Kidney (tissue), 14 donors: ENCODE data around the gene ORMDL3. TPM values are rescaled to one million over a fixed set of nuclear protein-coding genes. Genes with fewer than 3 reads are reported as not detected.

ENCODE experiments used
- DNase-seq, 5 donors: peaks; one replicate each; pipeline ENCODE4 v3.0.0-alpha.2; 2013 to 2020
- FAIRE-seq: peaks from 2 replicates; lab custom pipeline; 2012; peaks lifted over from hg19 to GRCh38; lab: Jason Lieb, UNC
- H3K27ac ChIP-seq, 2 donors: one replicate each; pipeline ENCODE4 v1.7.0; 2013; ENCODE audit warnings: low read depth in 2 of 2, low read length in 2 of 2, inconsistent platforms in 1 of 2
- H3K27me3 ChIP-seq: one replicate; pipeline ENCODE4 v1.7.1; 2013; ENCODE audit warnings: low read length, inconsistent platforms; ENCODE audit not compliant: control insufficient read depth, insufficient read depth
- H3K36me3 ChIP-seq, 3 donors: one replicate each; pipeline versions ENCODE4 v1.7.0 to v1.7.1; 2013; ENCODE audit warnings: low read length in 3 of 3, control low read depth in 1 of 3, inconsistent platforms in 1 of 3; ENCODE audit not compliant: insufficient read depth in 3 of 3, control insufficient read depth in 2 of 3
- H3K4me1 ChIP-seq, 3 donors: one replicate each; pipeline versions ENCODE4 v1.7.0 to v1.7.1; 2013; ENCODE audit warnings: low read length in 3 of 3, inconsistent platforms in 1 of 3, low read depth in 1 of 3; ENCODE audit not compliant: control insufficient read depth in 2 of 3, insufficient read depth in 2 of 3
- H3K4me3 ChIP-seq, 3 donors: one replicate each; pipeline versions ENCODE4 v1.7.0 to v1.8.1; 2013; ENCODE audit warnings: low read length in 3 of 3, control low read depth in 1 of 3, inconsistent platforms in 1 of 3
- H3K9ac ChIP-seq, 3 donors: one replicate each; pipeline versions ENCODE4 v1.7.0 to v1.7.1; 2013; ENCODE audit warnings: low read length in 3 of 3, control low read depth in 1 of 3, inconsistent platforms in 1 of 3
- H3K9me3 ChIP-seq, 3 donors: one replicate each; pipeline versions ENCODE4 v1.7.0 to v1.7.1; 2013; ENCODE audit warnings: low read length in 3 of 3, control low read depth in 1 of 3, inconsistent platforms in 1 of 3; ENCODE audit not compliant: control insufficient read depth in 2 of 3, insufficient read depth in 1 of 3
- intact Hi-C: fragments of 100-400 bp; cut with DNase I; formaldehyde crosslinking; loops from one replicate; pipeline ENCODE4 v1.11.1; 2022
- polyA plus RNA-seq: library from polyadenylated mRNA; stranded (reverse); fragments of 350-450 nt; fragmentation: Illumina TruSeq; extraction: RNeasy Lipid Tissue Mini Kit (QIAGEN cat#74804); gene quantifications from one replicate; pipeline ENCODE4 v1.2.3, GENCODE V29; 2014; ENCODE audit warnings: low read depth, low replicate concordance; ENCODE audit not compliant: insufficient read depth
- total RNA-seq: library from RNA; stranded (reverse); fragmentation: NEBNext Ultra II Directional; extraction: Animal tissue kit (Norgen Biotek cat#: 25700); gene quantifications from one replicate; pipeline ENCODE4 v1.2.1, GENCODE V29; 2021
- TF ChIP-seq, protein P1 (sequence below): IDR thresholded peaks from 3 replicates; pipeline ENCODE4 v1.5.1; 2012; ENCODE audit warnings: mild to moderate bottlenecking, moderate library complexity, borderline replicate concordance; ENCODE audit not compliant: insufficient read depth; ENCODE audit errors: extremely low read depth
- donor health status: control.
- donor health status: control.
- donor health status: control.
- donor health status: control.
- donor health status: control.
- donor health status: DM: yes; HTN: yes; CAD: no.
- donor health status: Normal renal cell carcinoma (clear cell type).

Gene ORMDL3
- total and polyA plus RNA-seq, 2 donors from 2014 or later: 48.8 to 85.9 TPM

DNA sequence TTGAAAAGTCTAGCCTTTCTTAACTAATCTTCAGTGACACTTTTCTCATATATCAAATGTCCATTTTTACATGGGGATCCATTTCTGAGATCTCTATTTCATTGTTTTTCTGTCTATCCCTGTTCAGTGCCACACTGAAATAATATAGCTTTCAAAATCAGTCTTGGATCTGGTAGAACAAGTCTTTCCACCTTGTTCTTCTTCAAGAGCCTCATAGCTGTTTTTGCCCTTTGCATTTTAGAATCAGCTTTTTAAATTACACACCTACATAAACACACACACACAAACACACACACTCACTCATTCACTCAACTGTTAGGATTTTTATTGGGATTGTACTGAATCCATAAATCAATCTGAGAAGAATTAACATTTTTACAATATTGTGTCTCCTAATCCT is 28.2 kb downstream of the ORMDL3 start:
- H3K9ac ChIP-seq: no peak overlapping the region
- TF ChIP-seq, protein P1, sequence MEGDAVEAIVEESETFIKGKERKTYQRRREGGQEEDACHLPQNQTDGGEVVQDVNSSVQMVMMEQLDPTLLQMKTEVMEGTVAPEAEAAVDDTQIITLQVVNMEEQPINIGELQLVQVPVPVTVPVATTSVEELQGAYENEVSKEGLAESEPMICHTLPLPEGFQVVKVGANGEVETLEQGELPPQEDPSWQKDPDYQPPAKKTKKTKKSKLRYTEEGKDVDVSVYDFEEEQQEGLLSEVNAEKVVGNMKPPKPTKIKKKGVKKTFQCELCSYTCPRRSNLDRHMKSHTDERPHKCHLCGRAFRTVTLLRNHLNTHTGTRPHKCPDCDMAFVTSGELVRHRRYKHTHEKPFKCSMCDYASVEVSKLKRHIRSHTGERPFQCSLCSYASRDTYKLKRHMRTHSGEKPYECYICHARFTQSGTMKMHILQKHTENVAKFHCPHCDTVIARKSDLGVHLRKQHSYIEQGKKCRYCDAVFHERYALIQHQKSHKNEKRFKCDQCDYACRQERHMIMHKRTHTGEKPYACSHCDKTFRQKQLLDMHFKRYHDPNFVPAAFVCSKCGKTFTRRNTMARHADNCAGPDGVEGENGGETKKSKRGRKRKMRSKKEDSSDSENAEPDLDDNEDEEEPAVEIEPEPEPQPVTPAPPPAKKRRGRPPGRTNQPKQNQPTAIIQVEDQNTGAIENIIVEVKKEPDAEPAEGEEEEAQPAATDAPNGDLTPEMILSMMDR: no peak
- H3K27me3 ChIP-seq: no peaks in the 10 kb centered on the region
- no peak for FAIRE-seq
- intact Hi-C loops: no loop called here
- peaks cover 0 to 3% (median 0%) of the 10 kb centered on the region in 3 donors for H3K36me3 ChIP-seq
- no peak for DNase-seq
- H3K27ac ChIP-seq: no peak overlapping the region
- no peak overlapping the region for H3K4me3 ChIP-seq
- no peaks in the 10 kb centered on the region for H3K4me1 ChIP-seq
- no peaks in the 10 kb centered on the region for H3K9me3 ChIP-seq

DNA sequence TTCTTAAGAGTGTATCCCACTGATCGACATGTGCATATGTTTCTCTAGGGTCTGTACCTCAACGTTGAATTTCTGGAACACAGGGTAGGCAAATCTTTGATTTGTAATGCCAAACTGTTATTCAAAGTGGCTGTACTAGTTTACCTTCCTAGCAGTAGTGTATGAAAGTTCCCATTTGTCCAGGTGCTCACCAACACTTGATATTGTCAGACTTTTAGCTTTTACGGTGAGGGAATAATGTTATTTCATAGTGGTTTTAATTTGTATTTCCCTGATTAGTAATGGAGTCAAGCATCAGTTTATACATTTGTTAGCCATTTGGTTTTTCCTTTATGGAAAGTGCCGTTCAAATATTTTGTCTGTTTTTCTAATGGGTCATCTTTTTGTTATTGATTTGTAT is 29.3 kb downstream of the ORMDL3 start:
- DNase-seq (no peak), FAIRE-seq (no peak)
- TF ChIP-seq, protein P1: no peak
- intact Hi-C loops: no loop called here
- H3K9me3 ChIP-seq: no peaks in the 10 kb centered on the region
- H3K36me3 ChIP-seq: no peaks in the 10 kb centered on the region
- no peak overlapping the region for H3K9ac ChIP-seq
- H3K27ac ChIP-seq: no peak overlapping the region
- H3K4me3 ChIP-seq: no peak overlapping the region
- no peaks in the 10 kb centered on the region for H3K4me1 ChIP-seq
- H3K27me3 ChIP-seq: no peaks in the 10 kb centered on the region

DNA sequence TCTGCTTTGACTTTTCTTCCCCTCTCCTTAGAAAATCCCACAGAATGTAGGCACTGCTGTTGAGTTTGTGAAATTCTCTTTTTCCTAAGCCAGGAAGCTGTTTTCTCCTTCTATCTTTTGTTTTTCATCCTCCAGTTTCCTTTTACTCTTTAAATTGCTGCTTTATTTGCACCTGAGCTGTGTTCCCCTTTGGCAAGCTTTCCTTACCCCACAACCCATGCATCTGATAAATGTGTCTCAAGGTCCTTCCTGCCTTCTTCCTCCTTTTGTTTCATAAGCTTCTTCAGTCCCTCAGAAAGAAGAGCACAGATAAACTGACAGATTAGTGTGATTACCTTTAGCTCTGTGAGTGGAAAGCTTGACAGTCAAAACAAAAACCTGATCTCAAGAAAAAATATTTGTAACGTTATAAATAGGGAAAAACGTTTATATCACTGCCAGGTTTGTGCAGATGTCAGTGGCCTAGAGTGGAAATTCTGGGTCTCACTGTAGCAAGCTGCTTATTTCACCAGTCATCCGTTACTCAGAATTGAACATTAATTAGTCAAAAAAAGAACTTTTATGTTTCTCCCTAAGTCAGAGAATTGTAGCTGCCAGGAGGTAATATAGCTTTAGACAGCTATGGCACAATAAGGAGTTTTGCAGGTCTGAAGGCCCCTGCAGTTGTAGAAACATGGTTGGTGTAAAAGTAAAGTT is 32.6 kb downstream of the ORMDL3 start:
- H3K36me3 ChIP-seq: no peaks in the 10 kb centered on the region
- TF ChIP-seq, protein P1: no peak
- H3K27ac ChIP-seq: no peak overlapping the region
- FAIRE-seq (no peak), DNase-seq (no peak)
- no peaks in the 10 kb centered on the region for H3K4me1 ChIP-seq
- H3K27me3 ChIP-seq: no peaks in the 10 kb centered on the region
- no peak overlapping the region for H3K4me3 ChIP-seq
- intact Hi-C loops: no loop called here
- no peaks in the 10 kb centered on the region for H3K9me3 ChIP-seq
- H3K9ac ChIP-seq: no peak overlapping the region
